Stimulated activated memory B cell treated with anti-CD40 and anti-IgM and Interleukin-4, amounts not matched to agents 10 μg/mL and 1 μg/mL and 100 μg/mL, for 72 hours (primary cell): ENCODE results near the gene RASD1.

Experiments
- ATAC-seq: fragments of 150-1000 bp; cut with Tn5 transposase; 2 replicates; pipeline ENCODE4 v1.10.0; 2021
- H3K27ac Mint-ChIP-seq: one replicate; pipeline ENCODE4 v1.8.0; 2022; ENCODE audit warnings: mild to moderate bottlenecking, mixed read lengths
- H3K27me3 Mint-ChIP-seq: one replicate; pipeline ENCODE4 v1.8.0; 2022; ENCODE audit warnings: mixed read lengths
- H3K36me3 Mint-ChIP-seq: one replicate; pipeline ENCODE4 v1.8.0; 2022; ENCODE audit warnings: mixed read lengths
- H3K4me1 Mint-ChIP-seq: one replicate; pipeline ENCODE4 v1.8.0; 2022; ENCODE audit warnings: mixed read lengths
- H3K4me3 Mint-ChIP-seq: one replicate; pipeline ENCODE4 v1.8.0; 2022; ENCODE audit warnings: mild to moderate bottlenecking, moderate library complexity, mixed read lengths
- H3K9me3 Mint-ChIP-seq: one replicate; pipeline ENCODE4 v1.8.0; 2022; ENCODE audit warnings: mixed read lengths

The RASD1 gene, protein sequence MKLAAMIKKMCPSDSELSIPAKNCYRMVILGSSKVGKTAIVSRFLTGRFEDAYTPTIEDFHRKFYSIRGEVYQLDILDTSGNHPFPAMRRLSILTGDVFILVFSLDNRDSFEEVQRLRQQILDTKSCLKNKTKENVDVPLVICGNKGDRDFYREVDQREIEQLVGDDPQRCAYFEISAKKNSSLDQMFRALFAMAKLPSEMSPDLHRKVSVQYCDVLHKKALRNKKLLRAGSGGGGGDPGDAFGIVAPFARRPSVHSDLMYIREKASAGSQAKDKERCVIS

DNA sequence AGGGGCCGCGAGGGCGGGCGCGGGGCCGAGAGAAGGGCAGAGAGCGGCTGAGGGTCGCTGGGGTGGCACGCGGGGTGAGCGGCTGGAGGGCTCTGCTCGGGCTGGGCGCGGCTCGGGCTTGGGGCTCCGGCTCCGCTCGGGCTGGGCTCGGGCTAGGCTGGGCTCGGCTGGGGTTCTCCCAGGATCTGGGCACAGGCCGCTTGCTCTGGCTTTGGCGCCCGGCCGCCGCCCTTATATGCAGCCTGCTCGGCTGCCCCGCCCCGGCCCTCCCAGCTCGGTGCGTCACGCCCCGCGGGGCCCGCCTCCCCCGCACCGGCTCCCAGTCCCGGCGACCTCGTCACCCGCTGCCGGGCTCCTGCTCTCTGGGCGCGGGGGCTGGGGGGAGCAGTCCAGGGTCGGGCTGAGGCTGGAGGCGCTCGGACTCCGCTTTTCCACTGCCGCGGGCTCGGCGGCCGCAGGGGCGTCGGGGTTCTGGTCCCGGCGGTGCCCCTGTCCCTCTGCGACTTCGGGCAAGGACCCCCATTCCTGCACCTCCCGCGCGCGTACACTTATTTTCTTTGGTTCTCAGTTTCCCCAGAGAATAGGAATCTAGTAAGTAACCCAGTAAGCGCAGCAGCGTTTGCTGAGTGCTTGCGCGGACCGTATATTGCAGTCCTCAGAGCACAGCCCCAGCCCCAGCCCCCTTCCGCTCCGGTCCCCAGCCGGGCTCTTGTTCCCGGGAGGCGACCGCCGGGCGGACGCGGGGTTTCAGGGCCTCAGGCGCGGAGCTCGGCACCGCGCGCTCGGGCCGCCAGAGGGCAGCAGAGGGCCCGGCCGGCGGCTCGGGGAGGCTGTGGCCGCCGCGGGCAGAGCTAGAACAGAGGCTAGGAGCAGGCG, at the start of gene RASD1:
TSS of gene RASD1 (minus strand) at position 207 of the 876 bp plus-strand sequence. CDS start 214 bp downstream, outside the sequence.
- Mint-ChIP-seq H3K4me1 (peaks cover 21% of the 10 kb centered on the region), H3K27ac (no peak within 1 kb of the TSS), H3K9me3 (no peaks in the 10 kb centered on the region), H3K4me3 (peak within 1 kb of the TSS; percentile 61), H3K27me3 (peaks cover 44% of the 10 kb centered on the region), H3K36me3 (peaks cover 15% of the 10 kb centered on the region)
- peak; percentile 89 for ATAC-seq

DNA sequence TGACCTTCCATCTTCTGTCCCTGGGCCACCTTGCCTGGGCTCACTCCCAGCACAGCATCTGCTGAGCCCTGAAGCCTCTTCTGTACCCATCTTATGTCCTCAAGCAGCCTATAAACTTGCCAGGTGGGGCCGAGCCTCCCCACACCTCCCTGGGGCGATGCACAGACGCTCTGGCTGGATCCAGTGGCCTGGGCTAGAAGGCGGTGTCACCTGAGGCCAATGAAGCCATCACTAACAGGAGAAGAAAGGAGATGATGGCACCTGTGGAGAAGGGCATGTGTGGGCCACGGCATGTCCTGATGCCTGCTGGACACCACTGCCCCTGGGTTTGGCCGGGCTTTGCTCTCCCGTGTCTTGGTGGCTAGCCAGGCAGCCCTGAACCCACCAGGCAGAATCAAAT, 49.8 kb upstream of the RASD1 start:
- Mint-ChIP-seq H3K36me3 (no peaks in the 10 kb centered on the region), H3K27me3 (no peaks in the 10 kb centered on the region), H3K9me3 (no peaks in the 10 kb centered on the region), H3K4me1 (no peaks in the 10 kb centered on the region), H3K27ac (no peak overlapping the region), H3K4me3 (no peak overlapping the region)
- ATAC-seq, result no peak

DNA sequence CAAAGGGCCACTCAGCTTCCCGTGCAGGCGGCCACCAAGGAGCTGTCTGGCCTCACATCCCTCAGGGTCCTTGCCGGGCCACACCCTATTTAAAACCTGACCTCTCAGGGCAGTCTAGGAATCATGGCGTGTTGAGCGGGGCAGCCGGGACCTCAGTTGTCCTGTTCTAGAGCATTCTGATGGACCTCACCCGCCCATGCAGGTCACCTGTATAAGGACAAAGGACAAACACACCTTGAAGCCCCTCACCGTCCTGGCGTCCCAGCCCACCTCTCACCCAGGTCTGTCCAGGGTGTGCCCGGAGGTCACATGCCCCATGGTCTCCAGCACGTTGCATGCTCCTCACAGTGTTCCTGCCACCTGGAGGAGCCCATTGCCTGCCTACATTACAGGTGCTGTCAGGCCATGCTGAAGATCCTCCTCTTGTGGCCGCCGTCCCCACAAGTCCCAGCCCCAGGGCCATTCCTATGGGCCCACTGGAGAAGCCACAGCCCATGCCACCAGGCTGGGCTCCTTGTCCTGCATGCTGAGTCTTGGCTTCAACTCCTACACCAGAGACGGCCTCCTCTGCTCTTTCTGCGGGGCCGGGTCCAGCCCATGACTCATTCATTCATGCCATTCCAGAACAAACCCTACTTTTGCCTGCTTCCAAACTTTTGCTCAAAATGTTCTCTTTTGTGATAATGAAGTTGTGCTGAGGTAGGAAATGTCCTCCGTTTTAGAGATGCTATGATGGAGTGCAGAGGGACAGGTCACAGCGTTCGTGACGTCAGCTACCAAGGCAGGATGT, 49.0 kb upstream of the RASD1 start:
- Mint-ChIP-seq H3K4me3 (no peak overlapping the region), H3K36me3 (no peaks in the 10 kb centered on the region), H3K27ac (no peak overlapping the region), H3K4me1 (no peaks in the 10 kb centered on the region), H3K9me3 (no peaks in the 10 kb centered on the region), H3K27me3 (no peaks in the 10 kb centered on the region)
- no peak for ATAC-seq

DNA sequence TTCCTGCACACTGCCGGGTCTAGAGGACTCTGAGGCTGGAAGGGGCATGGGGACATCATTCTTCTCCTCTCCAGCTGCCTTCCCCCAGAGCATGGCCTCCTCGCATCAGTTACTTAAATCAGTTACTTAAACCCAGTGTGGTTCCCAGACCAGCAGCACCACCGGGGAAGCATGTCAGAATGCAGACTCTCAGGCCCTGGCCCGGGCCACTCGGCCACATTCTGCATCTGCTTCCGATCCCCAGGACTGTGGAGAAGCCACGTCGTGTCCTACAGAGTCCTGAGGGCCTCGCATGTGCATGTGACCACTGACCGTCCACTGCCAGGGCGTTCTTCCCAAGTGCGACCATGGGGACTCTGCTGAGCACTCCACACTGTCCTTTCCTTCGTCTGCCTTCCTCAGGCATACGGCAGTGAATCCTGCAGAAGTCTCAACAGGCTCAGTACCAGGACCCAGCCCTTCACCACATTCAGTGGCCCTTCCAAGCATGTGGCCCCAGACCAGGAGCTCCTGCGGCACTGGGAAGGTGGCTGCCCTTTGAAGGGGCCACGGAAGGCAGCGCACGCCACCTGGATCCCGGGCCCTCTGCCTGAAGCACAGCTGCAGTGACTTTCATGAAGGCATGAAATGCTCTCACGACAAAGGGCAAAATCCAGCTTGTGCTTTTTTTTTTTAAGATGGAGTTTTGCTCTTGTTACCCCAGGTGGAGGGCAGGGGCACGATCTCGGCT, 46.9 kb upstream of the RASD1 start:
- Mint-ChIP-seq H3K4me3 (no peak overlapping the region), H3K4me1 (no peaks in the 10 kb centered on the region), H3K9me3 (no peaks in the 10 kb centered on the region), H3K27ac (no peak overlapping the region), H3K27me3 (no peaks in the 10 kb centered on the region), H3K36me3 (no peaks in the 10 kb centered on the region)
- ATAC-seq, result no peak

DNA sequence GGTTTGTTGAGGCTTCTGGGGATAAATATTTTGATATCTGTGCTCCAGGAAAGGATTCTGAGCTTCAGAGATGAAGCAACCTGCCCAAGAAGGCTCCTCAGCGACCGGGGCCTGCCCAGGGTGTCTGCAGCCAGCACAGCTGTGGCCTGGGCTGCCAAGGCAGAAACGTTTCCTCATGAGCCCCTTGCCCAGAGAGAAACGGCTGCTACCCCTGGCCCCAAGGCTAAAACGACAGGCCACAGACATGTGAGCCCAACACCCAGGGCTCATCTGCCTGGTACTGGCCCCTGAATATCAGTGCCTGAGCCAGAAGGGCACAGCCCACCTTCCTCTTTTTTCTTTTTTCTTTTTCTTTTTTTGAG, 45.4 kb upstream of the RASD1 start:
- no peak overlapping the region for H3K4me3 Mint-ChIP-seq
- no peak for ATAC-seq
- no peaks in the 10 kb centered on the region for H3K36me3 Mint-ChIP-seq
- no peaks in the 10 kb centered on the region for H3K4me1 Mint-ChIP-seq
- H3K9me3 Mint-ChIP-seq, result no peaks in the 10 kb centered on the region
- H3K27me3 Mint-ChIP-seq, result no peaks in the 10 kb centered on the region
- no peak overlapping the region for H3K27ac Mint-ChIP-seq

DNA sequence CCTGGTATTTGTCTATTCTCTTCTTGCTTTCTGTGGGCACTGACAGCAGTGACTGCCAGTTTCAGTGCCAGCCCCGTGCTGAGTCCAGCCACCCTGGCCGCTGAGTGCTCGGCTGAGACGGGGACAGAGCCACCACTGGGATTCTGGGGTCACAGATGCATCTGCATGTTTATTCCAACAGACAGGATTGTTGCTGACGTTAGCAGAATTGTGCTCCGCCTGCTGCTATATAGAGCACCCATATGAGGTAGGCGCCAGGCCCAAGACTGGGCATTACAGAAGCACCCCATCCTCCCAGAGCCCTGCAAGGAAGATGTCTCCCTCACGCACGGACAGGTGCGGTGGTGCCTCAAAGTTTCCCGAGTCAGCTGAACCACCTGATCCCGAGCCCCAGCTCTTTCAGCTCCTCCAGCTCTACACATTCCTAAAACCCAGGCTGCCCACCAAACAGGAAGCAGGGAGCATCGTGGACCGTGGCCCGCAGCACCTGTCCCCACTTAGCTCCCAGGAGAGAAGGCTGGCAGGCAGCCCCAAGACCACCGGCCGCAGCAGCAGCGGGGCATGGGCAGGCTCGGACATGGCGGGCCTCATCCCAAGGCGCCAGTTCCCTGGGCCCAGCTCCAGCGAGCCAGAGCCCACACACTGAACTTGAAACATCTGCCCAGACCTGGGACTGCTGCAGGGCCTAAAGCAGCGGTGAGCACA, 44.9 kb upstream of the RASD1 start:
- no peaks in the 10 kb centered on the region for H3K4me1 Mint-ChIP-seq
- no peaks in the 10 kb centered on the region for H3K9me3 Mint-ChIP-seq
- no peak overlapping the region for H3K4me3 Mint-ChIP-seq
- no peak for ATAC-seq
- no peaks in the 10 kb centered on the region for H3K27me3 Mint-ChIP-seq
- H3K36me3 Mint-ChIP-seq, result no peaks in the 10 kb centered on the region
- H3K27ac Mint-ChIP-seq, result no peak overlapping the region

DNA sequence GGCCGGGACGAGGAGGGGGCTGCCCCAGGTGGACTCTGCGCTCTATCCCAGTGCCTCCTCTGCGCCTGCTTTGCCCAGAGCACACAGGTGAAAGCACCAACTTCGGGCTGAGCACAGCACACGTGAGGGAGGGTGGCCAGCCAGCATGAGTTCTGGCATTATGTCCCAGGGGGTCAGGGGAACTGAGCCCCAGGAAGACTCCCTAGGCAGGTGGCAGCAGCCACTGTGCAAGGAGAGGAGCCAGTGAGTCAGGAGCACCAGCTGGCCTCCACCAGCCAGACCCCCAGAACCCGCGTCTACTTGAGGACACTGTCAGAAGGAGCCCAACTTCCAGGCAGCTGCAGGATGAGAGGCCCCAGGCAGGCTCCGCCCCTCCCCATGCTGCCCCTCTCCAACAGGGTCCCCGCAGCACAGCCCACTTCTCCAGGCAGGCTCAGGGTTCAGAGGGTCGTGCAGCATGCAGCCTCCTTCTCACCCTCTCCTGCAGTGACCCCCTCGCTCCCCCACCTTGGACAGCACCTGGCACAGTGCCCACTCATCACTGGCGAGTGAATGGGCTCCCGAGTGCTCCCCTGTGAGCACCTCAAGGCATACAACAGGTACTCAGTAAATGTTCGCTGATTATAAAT, 44.2 kb upstream of the RASD1 start:
- Mint-ChIP-seq H3K4me1 (no peaks in the 10 kb centered on the region), H3K4me3 (no peak overlapping the region), H3K27me3 (no peaks in the 10 kb centered on the region), H3K9me3 (no peaks in the 10 kb centered on the region), H3K27ac (no peak overlapping the region), H3K36me3 (no peaks in the 10 kb centered on the region)
- no peak for ATAC-seq

DNA sequence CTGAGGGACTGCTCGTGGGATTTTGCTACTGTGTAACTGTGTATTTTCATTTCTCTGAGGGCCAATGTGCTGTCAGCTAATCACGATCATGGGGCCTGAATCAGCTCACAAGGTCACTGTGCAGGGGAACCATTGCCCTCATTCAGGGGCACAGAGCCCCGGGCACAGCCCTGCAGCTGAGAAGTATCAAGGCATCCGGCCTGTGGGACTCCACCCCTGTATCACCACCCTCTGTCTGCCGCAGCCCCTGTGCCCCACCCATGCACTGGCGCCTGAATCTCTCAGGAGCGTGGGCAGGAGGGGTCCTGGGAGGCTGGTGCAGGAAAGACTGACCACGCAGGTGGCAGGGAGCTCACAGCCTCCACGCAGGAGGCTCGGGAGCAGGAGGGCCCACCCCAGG, 43.4 kb upstream of the RASD1 start:
- no peaks in the 10 kb centered on the region for H3K27me3 Mint-ChIP-seq
- no peak for ATAC-seq
- no peaks in the 10 kb centered on the region for H3K36me3 Mint-ChIP-seq
- H3K4me3 Mint-ChIP-seq, result no peak overlapping the region
- H3K4me1 Mint-ChIP-seq, result no peaks in the 10 kb centered on the region
- H3K27ac Mint-ChIP-seq, result no peak overlapping the region
- H3K9me3 Mint-ChIP-seq, result no peaks in the 10 kb centered on the region

DNA sequence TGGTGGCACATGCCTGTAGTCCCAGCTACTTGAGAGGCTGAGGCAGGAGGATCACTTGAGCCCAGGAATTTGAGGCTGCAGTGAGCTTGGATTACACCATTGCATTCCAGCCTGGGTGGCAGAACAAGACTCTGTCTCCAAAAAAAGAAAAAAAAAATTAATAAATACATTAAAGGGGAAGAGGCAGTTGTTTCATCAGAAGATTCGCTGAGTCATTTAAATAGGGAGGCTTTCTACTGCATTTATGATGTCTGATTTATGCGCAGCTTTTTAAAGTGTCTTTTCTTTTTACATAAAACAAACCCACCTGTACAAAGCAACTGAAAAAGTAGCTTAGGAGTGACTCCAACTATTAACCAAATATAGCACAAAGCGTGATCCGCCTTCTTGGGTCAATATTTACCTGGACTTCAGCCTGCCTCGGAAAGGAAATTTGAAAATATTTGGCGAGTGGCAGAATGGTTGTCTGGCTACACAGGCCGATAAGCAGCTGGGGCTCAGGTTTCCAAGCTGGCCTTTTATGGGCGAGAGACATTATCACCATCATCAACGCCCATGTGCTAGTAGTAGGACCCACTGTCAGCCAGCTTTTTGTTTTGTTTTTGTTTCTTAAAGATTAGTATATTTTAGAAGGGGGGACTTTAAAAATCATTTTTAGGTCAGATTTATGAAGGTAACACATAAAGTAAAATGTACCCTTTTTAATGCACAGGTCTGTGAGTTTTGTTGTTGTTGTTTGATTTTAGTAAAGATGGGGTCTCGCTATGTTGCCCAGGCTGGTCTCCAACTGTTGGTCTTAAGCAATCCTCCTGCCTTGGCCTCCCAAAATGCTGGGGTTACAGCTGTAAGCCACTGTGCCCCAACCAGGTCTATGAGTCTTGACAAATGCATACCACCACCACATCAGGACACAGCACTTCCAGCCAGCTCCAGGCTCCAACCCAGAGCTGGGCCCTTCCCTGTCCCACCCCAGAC, 42.5 kb upstream of the RASD1 start:
- no peak for ATAC-seq
- H3K27me3 Mint-ChIP-seq, result no peaks in the 10 kb centered on the region
- no peaks in the 10 kb centered on the region for H3K36me3 Mint-ChIP-seq
- H3K4me3 Mint-ChIP-seq, result no peak overlapping the region
- no peaks in the 10 kb centered on the region for H3K4me1 Mint-ChIP-seq
- no peaks in the 10 kb centered on the region for H3K9me3 Mint-ChIP-seq
- H3K27ac Mint-ChIP-seq, result no peak overlapping the region

DNA sequence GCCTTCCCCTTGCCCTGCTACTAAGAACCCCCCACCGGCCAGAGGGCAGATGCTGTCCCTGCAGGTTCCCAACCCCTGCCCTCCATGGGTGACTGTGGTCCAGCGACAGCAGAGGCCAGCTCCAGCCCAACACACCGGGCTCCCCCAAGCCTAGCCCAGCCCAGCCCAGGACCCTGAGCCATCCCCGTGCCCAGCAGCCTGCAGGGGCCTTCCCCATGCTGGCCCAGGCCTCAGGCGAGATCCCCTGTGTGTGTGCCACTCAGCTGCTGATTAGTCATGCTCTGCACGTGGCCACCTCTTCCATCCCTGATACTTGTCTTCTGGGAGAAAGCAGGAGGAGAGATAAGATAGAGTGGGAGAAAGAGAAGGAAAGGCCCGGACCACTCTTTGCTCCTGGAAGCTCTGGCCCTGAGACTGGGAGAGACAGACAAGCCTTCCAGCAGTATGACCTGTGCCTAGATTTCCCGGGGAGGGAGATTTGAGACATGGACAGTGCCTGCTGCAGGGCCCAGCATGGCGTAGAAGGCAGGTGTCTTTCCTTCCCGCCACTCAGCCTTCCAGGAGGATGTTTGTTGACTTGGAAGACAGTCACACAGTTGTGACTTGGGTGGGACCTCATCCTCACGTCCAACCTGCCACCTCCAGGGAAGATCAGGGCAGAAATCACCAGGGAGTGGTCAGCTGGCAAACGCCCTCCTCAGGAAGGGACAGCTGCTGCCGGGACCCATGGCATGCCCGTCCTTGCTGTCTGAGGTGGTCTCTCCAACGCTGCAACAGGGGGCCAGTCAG, 41.3 kb upstream of the RASD1 start:
- ATAC-seq, result peak; percentile 4
- no peaks in the 10 kb centered on the region for H3K36me3 Mint-ChIP-seq

DNA sequence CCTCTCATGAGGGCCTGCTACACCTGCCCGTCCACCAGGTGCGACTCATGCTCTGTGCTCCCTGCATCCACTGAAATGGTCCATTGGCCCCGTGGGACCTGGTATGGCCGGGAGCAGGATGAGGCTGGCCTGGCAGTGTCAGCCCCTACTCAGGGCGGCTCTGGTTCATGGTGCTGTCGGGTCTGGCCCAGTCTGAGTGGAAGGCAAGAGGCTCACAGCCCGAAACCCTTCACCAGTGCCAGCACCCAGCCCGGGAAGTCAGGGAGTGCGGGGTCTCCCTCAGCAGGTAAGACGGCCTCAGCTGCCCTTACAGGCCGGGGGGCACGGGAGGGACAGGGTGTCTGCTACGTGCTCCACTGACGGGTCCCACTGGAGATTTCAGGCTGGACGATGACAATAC, 40.5 kb upstream of the RASD1 start:
- Mint-ChIP-seq H3K4me3 (no peak overlapping the region), H3K4me1 (no peaks in the 10 kb centered on the region), H3K27me3 (no peaks in the 10 kb centered on the region), H3K27ac (no peak overlapping the region), H3K9me3 (no peaks in the 10 kb centered on the region), H3K36me3 (no peaks in the 10 kb centered on the region)
- no peak for ATAC-seq

More for the DNA sequence above, 41.3 kb upstream of the RASD1 start:
- Mint-ChIP-seq H3K27ac (no peak overlapping the region), H3K4me1 (no peaks in the 10 kb centered on the region), H3K4me3 (no peak overlapping the region), H3K27me3 (no peaks in the 10 kb centered on the region), H3K9me3 (no peaks in the 10 kb centered on the region)

DNA sequence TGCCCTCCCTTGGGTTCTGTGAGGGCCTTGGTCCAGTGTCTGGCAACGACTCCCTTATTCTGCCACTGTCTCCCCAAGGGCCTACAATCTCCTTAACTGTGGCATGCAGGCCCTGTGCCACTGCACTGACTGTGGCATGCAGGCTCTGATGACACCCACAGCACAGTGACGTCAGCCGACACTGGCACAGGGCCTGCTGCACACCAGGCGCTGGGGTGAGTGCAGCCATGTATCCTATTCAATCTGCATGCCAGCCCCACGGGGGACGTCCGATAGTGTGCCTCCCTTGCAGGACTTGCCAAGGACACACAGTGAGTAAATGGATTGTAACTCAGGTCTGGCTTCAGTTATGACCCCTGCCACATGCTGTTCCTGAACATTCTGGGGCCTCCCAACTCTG, 39.8 kb upstream of the RASD1 start:
- Mint-ChIP-seq H3K27me3 (no peaks in the 10 kb centered on the region), H3K9me3 (no peaks in the 10 kb centered on the region), H3K4me3 (no peak overlapping the region), H3K4me1 (no peaks in the 10 kb centered on the region), H3K36me3 (no peaks in the 10 kb centered on the region), H3K27ac (no peak overlapping the region)
- ATAC-seq, result no peak
